Measurements from ENCODE around the gene EHBP1. TPM values are rescaled to one million over a fixed set of nuclear protein-coding genes. Genes with fewer than 3 reads are reported as not detected.

The EHBP1 gene
- total RNA-seq, 1 experiment from 2014 or later = 19.9 TPM

DNA sequence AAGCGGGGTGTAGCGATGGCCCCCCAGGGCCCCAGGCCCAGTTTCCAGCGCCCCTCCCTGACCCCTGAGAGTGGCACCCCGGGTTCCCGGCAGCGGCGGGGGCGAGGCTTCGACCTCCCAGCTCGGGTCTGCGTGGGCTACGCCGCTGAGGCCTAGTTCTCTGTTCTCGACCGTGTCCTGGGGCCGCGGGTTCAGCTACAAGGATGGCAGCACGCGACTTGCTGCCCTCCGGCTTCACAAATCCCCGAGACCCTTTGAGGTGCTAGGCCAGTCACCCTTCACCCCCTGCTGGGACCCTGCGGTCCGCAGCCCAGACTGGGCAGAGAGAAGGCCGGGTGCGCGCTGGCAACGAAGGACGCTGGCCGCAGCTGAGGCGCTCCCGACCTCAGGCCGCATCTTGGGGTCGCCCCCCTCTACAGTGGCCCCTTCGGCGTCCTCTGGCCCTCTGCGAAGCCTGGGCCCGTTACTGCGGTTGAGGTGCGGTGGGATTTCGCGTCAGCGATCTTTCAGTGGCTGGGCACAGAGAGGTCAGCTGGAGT is 346.4 kb downstream of the EHBP1 start:
- DNase-seq (ENCODE audit: low read depth) = no peak

- DNase-seq (ENCODE audit: low read depth) = no peak
Measured at GRCh38 chr2:63052411-63053080, 347.0 kb downstream of the EHBP1 start.

DNA sequence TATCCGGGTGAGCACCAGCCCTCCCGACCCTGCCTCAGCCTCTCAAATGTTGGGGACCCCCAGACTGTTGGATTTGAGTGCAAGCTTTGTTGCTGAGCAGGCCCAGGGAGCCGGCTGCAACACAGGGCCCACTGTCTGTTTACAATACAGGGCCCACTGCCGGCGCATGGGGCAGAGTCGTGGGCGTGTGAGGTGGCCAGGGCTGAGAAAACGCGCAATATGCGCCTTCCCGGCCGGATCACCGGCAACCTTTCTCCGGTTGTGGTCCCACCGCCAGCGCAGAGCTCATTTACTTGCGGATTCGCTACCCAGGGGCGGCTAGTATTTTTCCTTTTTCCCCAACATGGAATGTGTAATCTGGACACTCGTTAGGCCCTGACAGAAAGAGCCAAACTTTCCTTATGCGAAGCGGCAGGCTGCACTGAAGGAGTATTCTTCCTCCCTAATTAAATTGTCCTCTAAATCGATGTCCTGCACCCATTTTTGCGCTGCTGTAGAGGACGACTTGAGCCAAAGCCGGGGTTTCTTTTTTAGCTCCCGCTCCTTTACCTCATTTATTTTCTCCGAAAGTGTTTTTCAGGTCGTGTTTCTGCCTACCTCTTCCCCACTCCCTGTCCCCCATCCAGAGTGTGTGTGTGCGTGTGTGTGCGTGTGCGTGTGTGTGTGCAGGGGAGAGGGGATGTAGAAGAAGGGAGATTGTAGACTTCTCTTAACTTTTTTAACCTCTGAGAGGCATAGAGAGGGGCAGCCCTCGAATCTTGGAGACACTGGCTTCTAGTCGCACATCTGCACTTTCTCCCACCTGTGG is 347.8 kb downstream of the EHBP1 start:
- DNase-seq (ENCODE audit: low read depth) = no peak

DNA sequence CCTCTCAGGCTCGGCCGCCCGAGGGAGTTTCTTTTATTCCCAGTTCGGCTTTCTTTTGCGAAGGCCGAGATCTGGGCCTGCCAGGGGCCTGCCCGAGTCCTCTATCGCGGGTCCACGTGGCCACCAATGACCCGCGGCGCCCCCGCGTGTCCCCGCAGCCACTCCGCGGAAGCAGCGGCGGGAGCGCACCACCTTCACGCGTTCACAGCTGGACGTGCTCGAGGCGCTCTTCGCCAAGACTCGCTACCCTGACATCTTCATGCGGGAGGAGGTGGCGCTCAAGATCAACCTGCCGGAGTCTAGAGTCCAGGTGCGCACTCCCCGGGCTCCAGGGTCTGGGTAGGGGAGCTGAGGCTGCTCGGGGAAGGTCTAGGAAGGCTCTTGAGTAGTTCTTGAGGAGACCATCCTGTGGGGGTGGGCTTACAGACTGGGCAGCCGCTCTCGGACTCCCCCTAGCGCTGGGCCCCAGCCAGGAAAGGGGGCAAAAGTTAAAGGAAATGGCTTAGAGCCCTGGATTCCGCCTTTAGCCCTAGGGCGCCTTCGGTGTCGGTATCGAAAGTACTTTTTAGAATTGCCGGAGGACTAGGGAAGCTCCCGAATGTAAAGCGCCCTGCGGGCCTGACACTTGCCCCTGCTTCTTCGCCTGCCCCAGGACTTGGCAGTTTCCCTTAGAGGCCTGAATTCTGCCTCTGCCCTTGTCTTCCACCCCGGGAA is 348.5 kb downstream of the EHBP1 start:
- no peak for DNase-seq (ENCODE audit: low read depth)

- no peak for DNase-seq (ENCODE audit: low read depth)
Measured at GRCh38 chr2:63054841-63055225, 349.3 kb downstream of the EHBP1 start.

- no peak for DNase-seq (ENCODE audit: low read depth)
Measured at GRCh38 chr2:63055226-63056106, 350.0 kb downstream of the EHBP1 start.

DNA sequence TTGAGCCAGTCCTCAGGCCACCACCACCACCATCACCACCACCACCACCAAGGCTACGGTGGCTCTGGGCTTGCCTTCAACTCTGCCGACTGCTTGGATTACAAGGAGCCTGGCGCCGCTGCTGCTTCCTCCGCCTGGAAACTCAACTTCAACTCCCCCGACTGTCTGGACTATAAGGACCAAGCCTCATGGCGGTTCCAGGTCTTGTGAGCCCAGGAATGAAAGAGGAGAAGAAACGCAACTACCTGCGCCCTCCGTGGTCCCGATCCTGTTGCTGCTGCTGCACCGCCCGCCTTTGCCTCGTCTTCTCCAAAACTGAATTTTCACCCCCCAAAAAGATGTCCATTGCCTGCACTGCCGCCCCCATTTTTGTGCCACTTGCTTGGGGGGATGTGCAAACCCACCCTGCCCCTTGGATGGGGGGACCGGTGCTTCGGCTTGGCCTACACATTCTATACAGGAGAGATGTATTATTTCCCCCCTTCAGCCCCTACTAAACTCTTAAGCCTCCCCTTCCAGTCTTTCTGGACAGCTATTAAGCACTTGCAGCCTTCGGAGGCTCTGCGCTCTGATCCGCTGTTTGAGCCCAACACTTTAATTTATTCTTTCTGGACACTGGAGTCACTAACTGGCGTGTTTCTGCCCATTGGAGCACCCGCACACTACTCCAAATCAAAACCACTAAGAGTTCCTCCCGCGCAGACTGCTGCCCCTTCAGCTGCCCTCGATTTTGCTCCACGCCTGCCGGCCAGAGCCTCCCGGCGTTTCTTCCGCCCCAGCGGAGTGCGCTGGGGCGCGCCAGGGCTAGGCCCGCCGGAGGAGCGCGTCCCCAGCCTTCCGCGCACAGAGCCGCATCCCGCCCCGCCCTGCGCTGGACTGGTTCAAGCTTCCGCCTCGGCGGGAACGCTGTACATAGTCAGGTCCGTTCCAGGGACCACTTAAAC is 350.9 kb downstream of the EHBP1 start:
- DNase-seq (ENCODE audit: low read depth) = no peak

GRCh38 chr2:63057249-63058143 is 352.0 kb downstream of the EHBP1 start:
- DNase-seq (ENCODE audit: low read depth) = no peak

- no peak for DNase-seq (ENCODE audit: low read depth)
Measured at GRCh38 chr2:63058144-63058920, 352.8 kb downstream of the EHBP1 start.

DNA sequence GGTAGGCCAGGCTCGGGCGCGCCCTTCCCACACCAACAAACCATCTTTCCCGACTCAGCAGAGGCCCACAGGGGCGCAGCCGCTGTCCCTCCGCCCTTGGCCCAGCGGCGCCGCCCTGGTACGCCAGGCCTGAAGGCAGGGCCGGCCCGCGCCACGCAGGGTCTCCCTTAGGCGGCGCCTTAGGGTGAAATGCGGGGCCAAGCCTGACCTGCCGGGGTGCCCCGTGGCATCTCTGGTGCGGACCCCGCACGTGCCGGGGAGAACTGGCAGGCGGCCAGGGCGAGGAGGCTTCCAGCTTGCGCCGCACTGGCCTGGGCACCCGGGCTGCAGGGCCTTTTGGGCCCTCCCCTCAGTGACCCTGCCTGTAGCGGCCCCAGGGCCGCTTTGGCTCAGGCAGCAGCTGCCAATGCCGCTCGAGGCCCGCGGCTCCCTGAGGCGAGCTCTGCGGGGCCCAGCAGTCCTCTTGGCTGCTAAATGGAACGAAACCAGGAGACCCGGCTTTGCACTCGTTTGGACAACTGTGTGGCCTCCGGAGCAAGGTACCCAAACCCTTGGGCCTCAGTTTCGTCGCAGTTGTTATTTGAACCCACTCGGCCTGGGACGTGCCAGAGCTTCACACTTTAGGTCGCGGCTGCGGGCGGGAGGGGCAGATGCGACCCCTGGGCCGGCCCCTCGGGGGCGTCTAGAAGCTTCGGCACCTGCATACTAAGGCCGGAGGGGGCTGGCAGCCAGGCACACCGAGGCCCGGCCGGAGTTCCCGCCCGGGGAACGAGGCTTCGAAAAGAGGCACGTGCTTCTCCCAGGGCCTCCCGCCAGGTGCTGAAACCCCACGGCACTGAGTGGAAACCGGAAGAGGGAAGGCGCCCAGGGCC is 353.6 kb downstream of the EHBP1 start:
- no peak for DNase-seq (ENCODE audit: low read depth)

DNA sequence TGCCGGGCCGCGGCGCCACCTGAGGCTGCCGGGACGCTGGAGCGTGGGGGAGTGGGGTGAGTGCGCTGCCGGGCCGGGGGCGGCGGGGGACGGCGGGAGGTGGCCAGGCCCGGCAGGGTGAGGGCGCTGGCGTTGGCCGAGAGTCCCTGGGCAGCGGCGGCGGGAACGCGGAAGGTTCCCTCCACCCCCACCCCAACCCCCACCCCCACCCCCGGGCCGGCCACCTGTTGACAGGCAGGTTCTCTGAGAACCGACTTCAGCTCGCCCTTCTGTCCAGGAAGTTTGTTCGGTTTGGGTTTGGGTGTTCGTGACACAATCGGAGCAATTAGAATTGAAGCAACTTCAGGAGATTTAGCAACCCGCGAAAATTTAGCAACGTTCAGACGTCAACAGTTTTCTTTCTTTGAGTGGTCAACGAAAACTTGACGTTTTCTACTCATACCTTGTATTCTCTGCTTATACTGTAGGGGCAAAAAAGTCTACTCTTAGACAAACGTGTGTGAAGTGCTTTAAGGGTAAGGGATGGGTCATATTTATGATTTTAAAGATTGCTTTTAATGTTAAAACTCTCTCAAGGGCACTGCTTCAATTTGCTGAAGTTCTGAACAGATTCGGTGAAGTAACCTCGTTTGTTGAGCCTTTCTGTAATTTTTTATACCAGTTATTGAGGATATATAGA is 354.4 kb downstream of the EHBP1 start:
- DNase-seq (ENCODE audit: low read depth) = no peak

DNA sequence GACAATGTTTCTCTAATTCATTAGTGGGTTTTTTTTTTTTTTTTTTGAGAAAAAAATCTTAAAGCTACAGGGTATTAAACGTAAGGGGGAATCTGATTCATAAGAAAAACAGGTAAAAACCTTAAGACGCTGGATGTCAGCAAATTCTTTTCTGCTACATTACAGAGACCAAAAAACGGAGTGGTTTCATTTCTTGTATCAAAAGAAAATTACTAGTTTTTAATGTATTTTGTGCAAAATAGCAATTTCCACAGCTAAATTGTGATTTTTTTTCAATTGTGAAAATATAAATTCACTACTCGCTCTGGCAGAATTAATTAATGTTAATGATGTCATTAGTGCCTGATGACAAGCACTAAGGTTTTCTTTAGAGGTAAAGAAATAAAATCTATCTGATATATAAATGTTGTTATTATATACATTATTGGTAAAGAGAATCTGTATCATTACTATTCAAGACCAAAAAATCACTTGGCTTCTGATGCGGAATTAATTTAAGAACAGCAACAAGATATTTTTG is 355.0 kb downstream of the EHBP1 start:
- DNase-seq (ENCODE audit: low read depth) = no peak

DNA sequence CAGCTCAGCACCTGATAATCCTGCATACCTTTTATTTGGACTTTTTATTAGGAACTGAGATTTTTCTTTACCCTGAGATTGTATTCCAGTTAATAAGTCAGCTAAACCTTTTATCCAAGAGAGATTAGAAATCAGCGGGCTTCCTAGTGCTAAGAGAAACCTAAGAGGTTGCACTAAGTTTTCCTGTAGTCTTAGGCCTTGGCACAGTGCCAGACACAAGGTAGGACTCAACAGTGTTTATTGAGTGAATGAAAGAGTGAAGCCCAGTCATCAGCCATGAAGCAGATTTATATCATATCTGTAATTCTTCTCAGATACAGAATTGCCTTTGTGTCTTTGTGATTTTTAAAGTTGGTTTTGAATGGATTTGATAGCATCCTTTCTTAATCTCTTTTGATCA is 358.7 kb downstream of the EHBP1 start:
- DNase-seq (ENCODE audit: low read depth) = no peak

- DNase-seq (ENCODE audit: low read depth) = no peak
Measured at GRCh38 chr2:63064661-63065060, 359.1 kb downstream of the EHBP1 start.

GRCh38 chr2:63066265-63066664 is 360.8 kb downstream of the EHBP1 start:
- no peak for DNase-seq (ENCODE audit: low read depth)

- no peak for DNase-seq (ENCODE audit: low read depth)
Measured at GRCh38 chr2:63066838-63067237, 361.3 kb downstream of the EHBP1 start.

DNA sequence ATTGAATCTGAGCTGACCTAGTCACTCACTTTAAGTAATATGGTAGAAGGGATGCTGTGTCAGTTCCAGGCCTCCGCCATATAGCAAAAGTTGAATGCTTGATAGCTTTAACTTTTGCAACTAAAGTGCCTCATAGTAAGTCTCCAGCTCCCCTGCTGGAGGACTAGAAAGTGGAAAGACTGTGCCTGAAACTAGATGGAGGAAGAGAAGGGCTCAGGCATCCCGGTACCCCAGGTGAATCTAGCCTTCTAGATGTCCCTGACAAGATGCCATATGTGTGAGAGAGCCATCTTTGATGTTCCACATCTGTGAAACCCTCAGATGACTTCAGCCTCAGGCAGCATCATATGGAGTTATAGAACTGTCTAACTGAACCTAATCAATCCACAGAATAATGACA is 366.2 kb downstream of the EHBP1 start:
- DNase-seq (ENCODE audit: low read depth) = no peak
